ENCODE results near the gene PLEKHG2.

Gene PLEKHG2

GRCh38 chr19:39405958-39406655 lies 6.4 kb upstream of the PLEKHG2 start:
- peak; percentile 82 to 84 for DNase-seq (ENCODE audit: low read depth in 2 of 2)

- DNase-seq (ENCODE audit: low read depth in 2 of 2) = peak; percentile 80 to 81
Measured at GRCh38 chr19:39406656-39407409, 5.6 kb upstream of the PLEKHG2 start, which contains the start of gene ZFP36. Gene ZFP36 (plus strand): TSS chr19:39406847. CDS start chr19:39406905, 58 bp downstream.

GRCh38 chr19:39407410-39407659 lies 5.1 kb upstream of the PLEKHG2 start:
- DNase-seq (ENCODE audit: low read depth in 2 of 2) = no peak

GRCh38 chr19:39407660-39408391 lies 4.6 kb upstream of the PLEKHG2 start:
- DNase-seq (ENCODE audit: low read depth in 2 of 2) = no peak

GRCh38 chr19:39408392-39409207 lies 3.9 kb upstream of the PLEKHG2 start:
- DNase-seq (ENCODE audit: low read depth in 2 of 2) = no peak

- peak; percentile 66 to 76 for DNase-seq (ENCODE audit: low read depth in 2 of 2)
Measured at GRCh38 chr19:39409208-39410016, 3.1 kb upstream of the PLEKHG2 start.

GRCh38 chr19:39410017-39410830 lies 2.2 kb upstream of the PLEKHG2 start:
- no peak for DNase-seq (ENCODE audit: low read depth in 2 of 2)

- no peak for DNase-seq (ENCODE audit: low read depth in 2 of 2)
Measured at GRCh38 chr19:39410831-39411080, 1.7 kb upstream of the PLEKHG2 start.

GRCh38 chr19:39411081-39411831 lies 1.2 kb upstream of the PLEKHG2 start:
- no peak for DNase-seq (ENCODE audit: low read depth in 2 of 2)

GRCh38 chr19:39411832-39412099 lies 703 bp upstream of the PLEKHG2 start:
- peak; percentile 85 for DNase-seq (ENCODE audit: low read depth in 2 of 2)

GRCh38 chr19:39412867-39413271 lies 400 bp downstream of the PLEKHG2 start:
- DNase-seq (ENCODE audit: low read depth in 2 of 2) = no peak

GRCh38 chr19:39413272-39413910 lies 922 bp downstream of the PLEKHG2 start:
- DNase-seq (ENCODE audit: low read depth in 2 of 2) = no peak

- DNase-seq (ENCODE audit: low read depth in 2 of 2) = no peak
Measured at GRCh38 chr19:39413911-39414608, 1.6 kb downstream of the PLEKHG2 start.

GRCh38 chr19:39415111-39416046 lies 2.9 kb downstream of the PLEKHG2 start:
- no peak for DNase-seq (ENCODE audit: low read depth in 2 of 2)

- no peak for DNase-seq (ENCODE audit: low read depth in 2 of 2)
Measured at GRCh38 chr19:39416152-39417120, 4.0 kb downstream of the PLEKHG2 start.

GRCh38 chr19:39417463-39418181 lies 5.2 kb downstream of the PLEKHG2 start:
- no peak for DNase-seq (ENCODE audit: low read depth in 2 of 2)

All from activated CD8-positive, alpha-beta memory T cell treated with anti-CD3 and anti-CD28 coated beads for 4 hours (primary cell).